ENCODE results near the gene OR4A15. TPM values are rescaled to one million over a fixed set of nuclear protein-coding genes. Genes with fewer than 3 reads are reported as not detected.
A peak's percentile ranks its signal among the peaks of the same experiment; 100 is the strongest.

The OR4A15 gene
- total RNA-seq, 1 experiment from 2014 or later = not detected

GRCh38 chr11:55349032-55349431 is 18.7 kb upstream of the OR4A15 start:
- Histone ChIP-seq H3K4me1 (ENCODE audit: control insufficient read depth, insufficient read depth, low read length) (no peaks in the 10 kb centered on the region), H3K9me3 (ENCODE audit: control insufficient read depth, insufficient read depth, low read depth, low read length) (no peaks in the 10 kb centered on the region), H3K4me3 (ENCODE audit: low read depth in 2 of 2, low read length in 2 of 2) (no peak overlapping the region), H3K27ac (ENCODE audit: low read length) (no peak overlapping the region), H3K36me3 (ENCODE audit: control insufficient read depth, insufficient read depth, low read length) (no peaks in the 10 kb centered on the region), H3K27me3 (ENCODE audit: control insufficient read depth, insufficient read depth, low read length) (no peaks in the 10 kb centered on the region)
- POLR2A ChIA-PET = no interaction called here
- no peak for TF ChIP-seq TCF7L2 (IDR thresholded peaks at IDR 0.05; ENCODE audit: low read depth, low read length)
- TF ChIP-seq CTCF (IDR thresholded peaks at IDR 0.05) = no peak
- TF ChIP-seq POLR2AphosphoS5 (IDR thresholded peaks at IDR 0.05; ENCODE audit: low read depth, low read length) = no peak
- no peak for TF ChIP-seq SIN3A (IDR thresholded peaks at IDR 0.05; ENCODE audit: borderline replicate concordance, insufficient read depth, low read depth, low read length)
- no peak for TF ChIP-seq REST (IDR thresholded peaks at IDR 0.05; ENCODE audit: insufficient read depth in 1 of 2, low read depth in 2 of 2, low read length in 1 of 2)
- intact Hi-C loops (cut with micrococcal nuclease; ENCODE audit: unreplicated experiment) (no loop called here), in situ Hi-C loops (cut with HindIII; ENCODE audit: low pct_unique_long_range_greater_than_20kb, low sequenced_read_pairs) (no loop called here)
- BruUV-seq (replicated peaks) = no TSS peak
- ATAC-seq (no peak), DNase-seq (ENCODE audit: low read depth, low spot score) (no peak)
- CTCF ChIA-PET = no interaction called here

- DNase-seq (ENCODE audit: low read depth, low spot score) = no peak
- POLR2A ChIA-PET = no interaction called here
- intact Hi-C loops (cut with micrococcal nuclease; ENCODE audit: unreplicated experiment) (loop anchor here (10.0 kb wide), 2 partner anchors 53 to 183 kb away; no protein-coding TSS in a partner anchor), in situ Hi-C loops (cut with HindIII; ENCODE audit: low pct_unique_long_range_greater_than_20kb, low sequenced_read_pairs) (no loop called here)
- no peaks in the 10 kb centered on the region for H3K4me1 ChIP-seq (ENCODE audit: control insufficient read depth, insufficient read depth, low read length)
- H3K27me3 ChIP-seq (ENCODE audit: control insufficient read depth, insufficient read depth, low read length) = no peaks in the 10 kb centered on the region
- no peaks in the 10 kb centered on the region; the same call in 1 of the 2 replicates for H3K9me3 ChIP-seq (ENCODE audit: control insufficient read depth, insufficient read depth, low read depth, low read length)
- CTCF ChIA-PET = no interaction called here
- no peak overlapping the region for H3K4me3 ChIP-seq (ENCODE audit: low read depth in 2 of 2, low read length in 2 of 2)
- H3K36me3 ChIP-seq (ENCODE audit: control insufficient read depth, insufficient read depth, low read length) = no peaks in the 10 kb centered on the region
- TF ChIP-seq CTCF (IDR thresholded peaks at IDR 0.05) (peak; percentile 28; the same call in 1 of the 2 replicates), TCF7L2 (IDR thresholded peaks at IDR 0.05; ENCODE audit: low read depth, low read length) (no peak)
- no peak for ATAC-seq
- BruUV-seq (replicated peaks) = no TSS peak
- no peak overlapping the region for H3K27ac ChIP-seq (ENCODE audit: low read length)
Measured at GRCh38 chr11:55357560-55358184, 10.1 kb upstream of the OR4A15 start.
